NCI-H524 treated with DMSO at 0.1 percent for 48 hours (cell line): ENCODE results near the gene MTM1.

Experiments
- DNase-seq: peaks from one replicate; lab custom pipeline; 2025; lab: John Stamatoyannopoulos, UW

MTM1 gene

DNA sequence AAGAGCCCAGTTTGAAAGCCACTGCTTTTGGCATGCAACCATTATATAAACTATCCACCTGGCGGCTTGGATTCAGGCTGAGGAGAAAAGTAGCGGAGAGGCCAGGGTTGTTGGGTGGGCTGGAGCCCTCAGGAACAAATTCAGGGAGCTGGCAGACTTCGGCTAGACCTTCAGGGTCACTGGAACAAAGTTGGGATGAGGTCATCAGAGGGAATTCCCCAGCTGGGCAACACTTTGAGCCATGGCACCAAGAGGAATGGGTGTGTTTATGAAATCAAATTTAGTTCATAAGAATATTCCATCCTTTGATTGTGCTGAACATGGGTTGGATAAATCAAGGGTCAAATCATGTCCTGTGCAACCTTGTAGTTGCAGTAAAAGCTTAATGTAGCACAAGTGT lies 146.8 kb downstream of the MTM1 start:
- DNase-seq, result no peak

DNA sequence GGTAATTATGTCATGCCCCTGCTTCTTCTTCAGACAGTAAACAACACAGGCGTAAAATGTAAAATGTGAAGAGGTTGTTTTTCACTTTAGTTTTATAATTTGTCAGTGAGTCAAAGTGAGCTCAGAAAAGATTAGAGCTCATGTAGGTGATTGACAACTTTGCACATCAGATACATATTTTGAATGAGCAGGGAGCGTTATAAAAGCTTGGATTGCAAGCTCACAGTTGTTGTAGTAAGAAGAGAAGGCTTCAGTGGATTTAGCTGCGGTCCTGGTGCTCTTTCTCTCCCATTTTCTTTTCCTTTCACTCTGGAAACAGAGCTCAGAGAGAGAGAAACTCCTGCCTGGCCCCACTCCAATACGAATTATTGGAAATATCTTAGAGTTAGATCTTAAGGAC lies 151.2 kb downstream of the MTM1 start:
- no peak for DNase-seq
